ENCODE measurements around the gene FKBP2.

FKBP2 gene

DNA sequence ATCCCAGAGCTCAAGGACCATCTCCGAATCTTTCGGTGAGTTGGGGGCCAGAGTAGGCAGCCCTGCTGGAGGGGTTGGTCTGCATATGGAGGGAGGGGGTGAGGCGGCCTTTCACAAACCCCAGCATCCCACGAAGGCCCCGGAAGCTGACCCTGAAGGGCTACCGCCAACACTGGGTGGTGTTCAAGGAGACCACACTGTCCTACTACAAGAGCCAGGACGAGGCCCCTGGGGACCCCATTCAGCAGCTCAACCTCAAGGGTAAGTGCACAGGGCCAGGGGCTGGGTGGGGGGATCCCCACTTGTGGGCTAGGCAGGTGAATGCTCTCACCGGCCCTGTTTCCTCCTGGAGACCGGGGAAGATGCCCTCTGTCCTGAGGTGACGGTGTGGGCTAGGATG lies 21.1 kb upstream of the FKBP2 start:
- no peak for DNase-seq

GRCh38 chr11:64220271-64220670 lies 20.6 kb upstream of the FKBP2 start:
- DNase-seq: no peak

DNA sequence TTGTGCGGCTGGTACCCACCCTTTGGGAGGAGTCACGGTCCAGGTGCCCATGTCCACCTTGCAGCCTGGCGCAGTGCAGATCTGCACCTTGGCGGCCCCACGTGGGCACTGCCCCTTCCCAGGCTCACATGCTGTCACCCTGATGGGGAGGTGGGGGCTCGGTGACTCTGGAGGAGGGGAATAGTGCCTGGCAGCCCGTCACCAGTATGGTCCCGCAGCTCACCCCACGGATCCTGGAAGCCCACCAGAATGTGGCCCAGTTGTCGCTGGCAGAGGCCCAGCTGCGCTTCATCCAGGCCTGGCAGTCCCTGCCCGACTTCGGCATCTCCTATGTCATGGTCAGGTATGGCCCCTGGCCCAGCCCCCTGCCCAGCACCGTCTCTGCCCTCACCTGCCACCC lies 20.1 kb upstream of the FKBP2 start:
- DNase-seq: no peak

- DNase-seq: no peak
These were observed 18.3 kb upstream of the FKBP2 start for GRCh38 chr11:64222651-64223000.

GRCh38 chr11:64223001-64223651 lies 17.8 kb upstream of the FKBP2 start:
- no peak for DNase-seq

GRCh38 chr11:64224151-64224890 lies 16.6 kb upstream of the FKBP2 start:
- DNase-seq: no peak

GRCh38 chr11:64224891-64225607 lies 15.8 kb upstream of the FKBP2 start:
- no peak for DNase-seq

DNA sequence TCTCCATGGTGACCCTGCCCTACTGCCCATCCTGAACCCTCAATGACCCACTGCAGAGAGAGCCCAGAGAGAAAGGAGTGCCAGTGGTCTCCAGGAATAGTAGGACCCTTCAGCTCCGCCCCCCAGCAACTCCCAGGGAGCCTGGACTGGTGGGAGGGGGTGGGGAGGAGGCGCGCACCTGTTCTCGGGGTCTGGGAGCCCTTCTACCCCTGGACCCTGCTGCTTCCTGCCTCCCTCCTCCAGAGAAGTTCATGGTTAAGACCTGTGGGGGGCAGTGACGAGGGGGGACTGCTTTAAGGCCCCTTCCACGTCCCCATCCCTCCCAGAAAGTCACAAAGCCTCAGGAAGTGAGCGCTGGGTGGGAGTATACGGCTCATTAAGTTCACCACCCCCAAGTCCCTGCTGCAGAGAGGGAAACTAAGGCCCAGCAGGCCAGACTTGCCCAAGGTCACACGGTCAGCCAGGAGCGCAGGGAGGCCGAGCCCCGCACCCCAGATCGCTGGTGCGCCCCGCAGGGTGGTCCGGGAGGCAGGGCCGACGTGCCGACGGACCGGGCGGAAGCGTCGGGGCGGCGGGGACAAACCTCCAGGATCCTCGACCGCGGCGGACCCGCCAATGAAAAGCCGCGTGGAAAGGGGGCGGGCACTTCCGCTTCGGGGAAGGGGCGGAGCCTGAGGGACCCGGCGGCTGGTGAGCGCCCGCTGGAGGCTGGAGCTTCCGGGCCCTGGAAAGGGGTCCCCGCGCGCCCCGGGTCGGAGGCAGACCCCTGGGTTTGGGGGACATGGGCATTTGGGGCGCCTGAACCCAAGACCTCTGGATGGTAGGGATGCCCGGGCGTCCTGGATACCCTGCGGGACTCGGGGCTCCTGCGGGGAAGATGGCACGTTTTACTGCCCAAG lies 15.0 kb upstream of the FKBP2 start, which contains the start of the genes NUDT22 and TRPT1:
Gene NUDT22 (plus strand): TSS at position 667 of the 899 bp plus-strand sequence. CDS start 379 bp downstream, outside the sequence.
Gene TRPT1 (minus strand): TSS at position 579 of the 899 bp plus-strand sequence. CDS start 326 bp downstream, at position 253.
- DNase-seq: peak; percentile 89

DNA sequence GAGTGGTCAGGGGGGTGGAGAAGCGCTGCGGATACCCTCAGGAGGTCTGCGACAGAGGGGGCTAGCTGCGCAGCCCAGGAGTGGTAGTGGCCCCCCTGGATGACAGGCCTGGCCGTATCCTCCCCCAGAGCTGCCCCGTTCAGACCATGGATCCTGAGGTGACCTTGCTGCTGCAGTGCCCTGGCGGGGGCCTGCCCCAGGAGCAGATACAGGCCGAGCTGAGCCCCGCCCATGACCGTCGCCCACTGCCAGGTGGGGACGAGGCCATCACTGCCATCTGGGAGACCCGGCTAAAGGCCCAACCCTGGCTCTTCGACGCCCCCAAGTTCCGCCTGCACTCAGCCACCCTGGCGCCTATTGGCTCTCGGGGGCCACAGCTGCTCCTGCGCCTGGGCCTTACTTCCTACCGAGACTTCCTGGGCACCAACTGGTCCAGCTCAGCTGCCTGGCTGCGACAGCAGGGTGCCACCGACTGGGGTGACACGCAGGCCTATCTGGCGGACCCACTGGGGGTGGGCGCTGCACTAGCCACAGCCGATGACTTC lies 14.3 kb upstream of the FKBP2 start:
- peak; percentile 56 for DNase-seq

DNA sequence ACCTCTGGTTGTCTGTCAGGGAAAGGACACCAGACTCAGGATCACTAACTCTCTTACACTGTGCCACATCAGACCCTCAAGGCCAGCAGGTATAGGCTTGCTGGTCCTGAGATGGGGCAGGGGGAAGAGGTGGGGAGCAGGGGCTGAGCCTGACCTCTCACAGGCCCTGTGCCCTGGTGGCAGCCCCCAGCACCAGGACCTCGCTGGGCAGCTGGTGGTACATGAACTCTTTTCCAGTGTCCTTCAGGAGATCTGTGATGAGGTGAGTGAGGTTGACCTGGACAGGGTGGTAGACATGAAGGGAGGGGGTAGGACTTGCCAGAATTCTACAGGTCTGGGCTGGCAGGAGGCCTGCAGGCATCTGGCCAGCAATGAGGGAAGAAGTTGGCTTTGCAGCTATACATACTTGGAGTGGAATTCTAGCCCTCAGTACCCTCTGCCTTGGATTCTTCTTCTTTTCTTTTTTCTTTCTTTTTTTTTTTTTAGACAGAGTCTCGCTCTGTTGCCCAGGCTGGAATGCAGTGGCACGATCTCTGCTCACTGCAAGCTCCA lies 13.4 kb upstream of the FKBP2 start:
- no peak for DNase-seq

DNA sequence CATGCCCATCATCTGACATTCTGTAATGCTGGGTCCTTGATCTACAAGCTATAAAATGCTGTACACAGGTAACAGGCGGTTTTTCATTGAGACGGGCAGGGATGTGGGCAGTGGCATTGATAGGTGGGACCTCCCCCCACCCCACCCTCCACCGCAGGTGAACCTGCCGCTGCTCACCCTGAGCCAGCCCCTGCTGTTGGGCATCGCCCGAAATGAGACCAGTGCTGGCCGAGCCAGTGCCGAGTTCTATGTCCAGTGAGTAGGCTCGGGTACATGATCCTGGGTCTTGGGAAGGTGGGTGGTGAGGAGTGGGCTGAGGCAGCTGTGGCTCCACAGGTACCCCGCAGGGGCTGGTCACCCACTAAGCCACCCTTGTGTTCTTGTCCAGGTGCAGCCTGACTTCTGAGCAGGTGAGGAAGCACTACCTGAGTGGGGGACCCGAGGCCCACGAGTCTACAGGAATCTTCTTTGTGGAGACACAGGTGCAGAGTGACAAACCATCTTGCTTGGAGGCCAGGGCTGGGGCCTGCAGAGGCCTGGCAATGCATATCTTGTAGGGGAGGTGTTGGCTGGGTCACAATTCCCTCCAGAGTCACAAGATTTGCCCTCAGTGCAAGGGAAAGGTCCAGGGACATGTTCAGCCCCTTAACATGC lies 11.7 kb upstream of the FKBP2 start:
- DNase-seq: no peak

DNA sequence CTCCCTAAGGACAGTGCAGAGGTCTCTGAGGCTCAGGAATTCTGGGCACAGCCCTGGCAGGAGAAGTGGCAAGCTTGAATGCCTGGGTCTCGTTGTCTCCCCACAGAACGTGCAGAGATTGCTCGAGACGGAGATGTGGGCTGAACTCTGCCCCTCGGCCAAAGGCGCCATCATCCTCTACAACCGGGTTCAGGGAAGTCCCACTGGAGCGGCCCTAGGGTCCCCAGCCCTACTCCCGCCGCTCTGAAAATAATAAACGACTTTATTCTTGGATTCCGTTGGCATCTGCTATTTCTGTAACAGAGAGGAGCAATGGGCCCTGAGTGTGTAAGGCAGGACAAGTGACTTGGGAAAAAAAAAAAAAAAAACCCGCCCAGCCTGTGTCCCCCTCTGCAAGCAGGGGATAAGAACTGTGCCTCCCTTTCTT lies 11.1 kb upstream of the FKBP2 start:
- DNase-seq: no peak

DNA sequence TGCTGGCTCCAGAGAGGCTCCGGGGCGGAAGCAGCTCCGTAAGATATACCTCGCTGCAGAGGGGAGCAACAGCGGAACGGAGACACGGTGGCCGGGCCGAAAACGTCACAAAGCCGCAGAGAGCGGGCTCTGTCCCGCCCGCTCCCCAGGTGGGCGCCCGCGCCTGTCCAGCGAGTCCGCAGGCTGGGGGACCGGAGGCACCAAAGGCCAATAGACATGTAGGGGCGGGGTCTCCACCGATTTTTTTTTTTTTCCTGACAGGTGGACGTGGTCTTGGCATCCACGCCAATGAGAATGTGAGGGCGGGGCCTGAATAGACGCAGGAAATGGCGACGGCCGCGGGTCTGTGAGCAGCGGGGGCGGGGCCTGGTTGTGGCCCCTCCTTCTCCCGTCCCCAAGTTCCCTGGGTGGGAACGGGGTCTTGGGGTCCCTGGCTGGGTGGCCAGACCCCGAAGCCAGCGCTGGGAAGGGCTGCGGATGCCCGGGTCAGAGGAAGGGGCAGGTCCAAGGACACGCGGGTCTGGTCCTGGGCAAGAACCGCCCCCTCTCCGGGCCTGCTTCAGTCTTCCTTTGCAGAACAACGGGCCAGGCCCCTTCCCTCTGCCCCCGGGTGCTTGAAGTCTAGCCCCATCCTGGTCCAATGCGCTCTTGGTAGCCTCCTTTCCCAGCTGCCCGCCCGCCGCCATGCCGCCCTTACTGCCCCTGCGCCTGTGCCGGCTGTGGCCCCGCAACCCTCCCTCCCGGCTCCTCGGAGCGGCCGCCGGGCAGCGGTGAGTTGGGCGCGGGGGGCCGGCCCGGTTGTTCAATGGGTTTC lies 10.5 kb upstream of the FKBP2 start, which contains the start of gene DNAJC4:
Gene DNAJC4 (plus strand): TSS at position 378 of the 814 bp plus-strand sequence. CDS start 307 bp downstream, at position 685.
- peak; percentile 95 for DNase-seq

DNA sequence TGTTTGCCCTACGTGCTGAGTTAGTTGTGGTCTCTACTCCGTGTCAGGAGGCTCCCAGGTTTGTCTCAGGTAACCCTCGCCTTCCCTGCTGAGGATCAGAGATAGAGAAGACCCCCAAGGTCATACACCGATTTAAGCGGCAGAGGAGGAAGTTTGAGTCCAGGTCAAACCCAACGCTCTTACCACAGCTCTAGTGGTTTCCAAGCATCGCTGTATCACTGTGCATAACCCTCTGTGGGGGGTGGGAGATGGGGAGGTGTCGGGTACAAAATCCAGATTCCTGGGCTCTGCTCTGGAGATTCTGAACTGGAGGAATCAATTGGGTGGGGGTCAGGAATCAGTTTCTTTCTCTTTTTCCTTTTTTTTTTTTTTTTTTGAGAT lies 9.9 kb upstream of the FKBP2 start:
- DNase-seq: no peak

GRCh38 chr11:64231546-64231945 lies 9.3 kb upstream of the FKBP2 start:
- no peak for DNase-seq

- DNase-seq: no peak
These were observed 8.5 kb upstream of the FKBP2 start for GRCh38 chr11:64232182-64232966.

DNA sequence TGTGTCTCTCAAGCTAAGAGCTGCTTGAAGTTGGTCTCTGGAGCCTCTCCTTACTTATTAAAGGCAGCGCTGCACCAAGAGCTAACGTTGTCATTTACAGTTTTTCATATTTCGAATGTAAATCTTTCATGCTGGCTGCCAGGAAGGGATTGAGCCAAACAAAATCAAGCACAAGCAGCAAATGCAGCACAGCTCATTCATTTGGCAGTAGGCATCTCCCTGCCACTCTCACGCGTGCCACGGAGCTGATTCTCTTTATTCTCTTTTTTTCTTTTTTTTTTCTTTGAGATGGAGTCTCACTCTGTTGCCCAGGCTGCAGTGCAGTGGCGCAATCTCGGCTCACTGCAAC lies 8.0 kb upstream of the FKBP2 start:
- no peak for DNase-seq

- peak; percentile 66 for DNase-seq
These were observed 6.8 kb upstream of the FKBP2 start, which contains the start of gene VEGFB for GRCh38 chr11:64233913-64234586. Gene VEGFB, plus strand, starts transcription at chr11:64234584. Its CDS starts 250 bp downstream, at chr11:64234834.

All from NCI-H510A (cell line).